GM12878 (cell line): ENCODE results near the gene LRRC40. TPM values are rescaled to one million over a fixed set of nuclear protein-coding genes. Genes with fewer than 3 reads are reported as not detected.

Experiments
- ATAC-seq: fragments of 200-7000 bp; cut with Tn5 transposase; 3 replicates; pipeline ENCODE4 v1.9.1; 2020; ENCODE audit warnings: mild to moderate bottlenecking, moderate library complexity
- BruUV-seq: library from RNA; stranded (reverse); fragments of 400-500 nt; replicated peaks from 2 replicates; lab custom pipeline; 2021; lab: Mats Ljungman, UMichigan
- CTCF ChIA-PET: fragments of 300-600 bp; sonication (Branson Sonifier 250); formaldehyde crosslinking; extraction: SDS; loops from one replicate; lab custom pipeline; 2021; ENCODE audit warnings: inconsistent platforms; lab: Yijun Ruan, JAX
- POLR2A ChIA-PET: fragments of 350-600 bp; formaldehyde crosslinking; extraction: SDS; loops from one replicate; lab custom pipeline; 2021; ENCODE audit warnings: inconsistent platforms; lab: Charles Lee
- RAD21 ChIA-PET: fragments of 300-600 bp; sonication (Branson Sonifier 250); formaldehyde crosslinking; loops from one replicate; lab custom pipeline; 2023; ENCODE audit warnings: antibody characterized with exemption; ENCODE audit not compliant: unreplicated experiment; lab: Charles Lee
- SMC1A ChIA-PET: fragments of 300-600 bp; sonication (Branson Sonifier 250); formaldehyde crosslinking; loops from one replicate; lab custom pipeline; 2023; ENCODE audit not compliant: unreplicated experiment, uncharacterized antibody; lab: Charles Lee
- DNase-seq: peaks from one replicate; pipeline ENCODE4 v3.0.0-alpha.2; 2011; ENCODE audit warnings: low read depth, low spot score
- FAIRE-seq: peaks from 3 replicates; lab custom pipeline; 2011; peaks lifted over from hg19 to GRCh38; lab: Jason Lieb, UNC
- H2AFZ ChIP-seq: 2 replicates; pipeline ENCODE4 v1.6.0; 2011; ENCODE audit warnings: low read depth, low read length, control low read depth; ENCODE audit not compliant: control insufficient read depth
- H3K27ac ChIP-seq: 2 replicates; pipeline ENCODE4 v1.5.1; 2011; ENCODE audit warnings: control low read depth; ENCODE audit not compliant: control insufficient read depth, insufficient read depth
- H3K27me3 ChIP-seq, 2 experiments: replicated peaks in 1 of 2; 2 replicates each; pipeline versions ENCODE4 v1.6.0 to v1.6.1; 2011; ENCODE audit warnings: low read length in 1 of 2; ENCODE audit not compliant: control insufficient read depth in 2 of 2, insufficient read depth in 2 of 2
- H3K36me3 ChIP-seq, 2 experiments: 2 replicates each; pipeline ENCODE4 v1.5.1; 2011; ENCODE audit warnings: low read length in 1 of 2; ENCODE audit not compliant: control insufficient read depth in 2 of 2, insufficient read depth in 2 of 2
- H3K4me1 ChIP-seq: 2 replicates; pipeline ENCODE4 v1.6.1; 2011; ENCODE audit warnings: mild to moderate bottlenecking, low read length, moderate library complexity, mixed read lengths; ENCODE audit not compliant: control insufficient read depth, insufficient read depth
- H3K4me2 ChIP-seq: 2 replicates; pipeline ENCODE4 v1.6.0; 2011; ENCODE audit warnings: control low read depth; ENCODE audit not compliant: control insufficient read depth, insufficient read depth
- H3K4me3 ChIP-seq: fragments of 200-600 bp; sonication (generic); 2 replicates; pipeline ENCODE4 v1.5.1; 2016
- H3K79me2 ChIP-seq: 2 replicates; pipeline ENCODE4 v1.6.0; 2011; ENCODE audit warnings: low read length; ENCODE audit not compliant: control insufficient read depth, insufficient read depth
- H3K9ac ChIP-seq: 2 replicates; pipeline ENCODE4 v1.8.0; 2011; ENCODE audit warnings: low read length, control low read depth, mixed read lengths; ENCODE audit not compliant: control insufficient read depth, insufficient read depth
- H3K9me3 ChIP-seq: replicated peaks from 3 replicates; pipeline ENCODE4 v1.5.1; 2011; ENCODE audit warnings: mild to moderate bottlenecking, low read length; ENCODE audit not compliant: control insufficient read depth, insufficient read depth
- H4K20me1 ChIP-seq: 2 replicates; pipeline ENCODE4 v1.6.0; 2011; ENCODE audit not compliant: control insufficient read depth, insufficient read depth
- ASH2L ChIP-seq: fragments of 300-600, 200-600 bp; sonication (generic); IDR thresholded peaks from 2 replicates; pipeline ENCODE4 v1.6.1; 2017; ENCODE audit warnings: low read depth, mild to moderate bottlenecking, borderline replicate concordance
- ATF7 ChIP-seq: fragments of 450-650 bp; IDR thresholded peaks from 2 replicates; pipeline ENCODE4 v1.6.1; 2016; ENCODE audit warnings: low read depth, mild to moderate bottlenecking
- BACH1 ChIP-seq: fragments of 450-650 bp; IDR thresholded peaks from 2 replicates; pipeline ENCODE4 v1.6.1; 2017; ENCODE audit warnings: mild to moderate bottlenecking, borderline replicate concordance
- BMI1 ChIP-seq: fragments of 450-650 bp; IDR thresholded peaks from 2 replicates; pipeline ENCODE4 v1.6.1; 2016; ENCODE audit warnings: mild to moderate bottlenecking, moderate library complexity, borderline replicate concordance
- CBFB ChIP-seq: IDR thresholded peaks from 2 replicates; pipeline ENCODE4 v1.6.1; 2016; ENCODE audit warnings: antibody characterized with exemption, low read depth
- CEBPB ChIP-seq, 2 experiments: fragments of 150-350 bp in 1 of 2; IDR thresholded peaks; 2 replicates each; pipeline ENCODE4 v1.6.1; 2012 to 2014; ENCODE audit warnings: low read depth in 2 of 2, low read length in 2 of 2, borderline replicate concordance in 1 of 2, inconsistent platforms in 1 of 2
- DPF2 ChIP-seq: fragments of 450-650 bp; IDR thresholded peaks from 2 replicates; pipeline ENCODE4 v1.6.1; 2017; ENCODE audit warnings: mild to moderate bottlenecking
- E2F8 ChIP-seq: fragments of 450-650 bp; IDR thresholded peaks from 2 replicates; pipeline ENCODE4 v1.6.1; 2018; ENCODE audit warnings: mild to moderate bottlenecking, low read depth, moderate library complexity; ENCODE audit not compliant: partially characterized antibody
- IKZF2 ChIP-seq, 2 experiments: fragments of 450-650 bp; IDR thresholded peaks; 2 replicates each; pipeline ENCODE4 v1.6.1; 2017; ENCODE audit warnings: mild to moderate bottlenecking in 2 of 2, moderate library complexity in 2 of 2
- LARP7 ChIP-seq: fragments of 450-650 bp; IDR thresholded peaks from 2 replicates; pipeline ENCODE4 v1.6.1; 2017; ENCODE audit warnings: mild to moderate bottlenecking
- MYC ChIP-seq: IDR thresholded peaks from 2 replicates; pipeline ENCODE4 v1.6.1; 2011; ENCODE audit warnings: mild to moderate bottlenecking, low read length, moderate library complexity, inconsistent platforms; ENCODE audit not compliant: insufficient read depth, insufficient replicate concordance, insufficient read length, severe bottlenecking
- NFYA ChIP-seq: IDR thresholded peaks from 2 replicates; pipeline ENCODE4 v1.6.1; 2011; ENCODE audit warnings: low read depth, mild to moderate bottlenecking, low read length, improper control_type of control experiment, borderline replicate concordance
- RELA ChIP-seq: fragments of 450-650 bp; IDR thresholded peaks from 2 replicates; pipeline ENCODE4 v1.8.0; 2014; ENCODE audit warnings: borderline replicate concordance; ENCODE audit not compliant: partially characterized antibody
- SIX5 ChIP-seq: IDR thresholded peaks from 2 replicates; pipeline ENCODE4 v1.6.1; 2011; ENCODE audit warnings: mild to moderate bottlenecking, low read depth, low read length, moderate library complexity; ENCODE audit not compliant: severe bottlenecking
- TCF7 ChIP-seq: IDR thresholded peaks from 2 replicates; pipeline ENCODE4 v1.6.1; 2014; ENCODE audit warnings: antibody characterized with exemption, borderline replicate concordance
- ZNF207 ChIP-seq: fragments of 450-650 bp; IDR thresholded peaks from 2 replicates; pipeline ENCODE4 v1.6.1; 2014; ENCODE audit warnings: antibody characterized with exemption, mild to moderate bottlenecking, borderline replicate concordance
- ZNF217 ChIP-seq: fragments of 450-650 bp; IDR thresholded peaks from 2 replicates; pipeline ENCODE4 v1.6.1; 2017; ENCODE audit warnings: antibody characterized with exemption, mild to moderate bottlenecking
- WGBS: methylation state at CpG from one replicate; pipeline ENCODE4 v1.1.6; 2016; ENCODE audit warnings: low lambda C conversion rate; ENCODE audit not compliant: insufficient replicate concordance, insufficient coverage; ENCODE audit errors: missing lambda C conversion rate; 5-methylcytosine and 5-hydroxymethylcytosine counted together
- in situ Hi-C: fragments of 300-500 bp; cut with MboI; formaldehyde crosslinking; loops from 9 replicates; pipeline ENCODE4 v1.14.3; 2018; ENCODE audit warnings: mixed read lengths
- intact Hi-C: fragments of 100-400 bp; cut with micrococcal nuclease; formaldehyde crosslinking; loops from one replicate; pipeline ENCODE4 v1.14.2; 2022; ENCODE audit not compliant: unreplicated experiment
- polyA plus RNA-seq, 11 experiments: library from polyadenylated mRNA; depleted of rRNA in 4 of 11; unstranded in 6 of 11; stranded (reverse) in 5 of 11; fragments of >200 nt; fragmentation: Nextera tagmentation in 4 of 11; fragmentation: Illumina TruSeq in 1 of 11; extraction: Ambion mirVana in 4 of 11; extraction: Trizol in 1 of 11; gene quantifications; 1 replicate in 1 of 11; 2 replicates in 10 of 11; pipeline versions ENCODE4 v1.2.1 to v1.2.3, GENCODE V29; 2011 to 2016; ENCODE audit warnings: inconsistent platforms in 2 of 11, missing spikeins in 2 of 11, low read depth in 1 of 11
- total RNA-seq, 4 experiments: library from RNA; depleted of rRNA in 3 of 4; stranded (reverse); fragments of >200 nt in 3 of 4; fragmentation: Illumina TruSeq in 1 of 4; extraction: Trizol in 1 of 4; gene quantifications; 2 replicates each; pipeline versions ENCODE4 v1.2.1 to v1.2.3, GENCODE V29; 2013 to 2021
- TF ChIP-seq, protein P1 (sequence below): fragments of 450-650 bp; IDR thresholded peaks from 2 replicates; pipeline ENCODE4 v1.6.1; 2016; ENCODE audit warnings: mild to moderate bottlenecking

Gene LRRC40
- total and polyA plus RNA-seq, 10 of the 15 experiments (the other 5 are each of a cell fraction or from before 2014, with no cell fraction given) = 19.5 to 44.3 (median 30.9) TPM

DNA sequence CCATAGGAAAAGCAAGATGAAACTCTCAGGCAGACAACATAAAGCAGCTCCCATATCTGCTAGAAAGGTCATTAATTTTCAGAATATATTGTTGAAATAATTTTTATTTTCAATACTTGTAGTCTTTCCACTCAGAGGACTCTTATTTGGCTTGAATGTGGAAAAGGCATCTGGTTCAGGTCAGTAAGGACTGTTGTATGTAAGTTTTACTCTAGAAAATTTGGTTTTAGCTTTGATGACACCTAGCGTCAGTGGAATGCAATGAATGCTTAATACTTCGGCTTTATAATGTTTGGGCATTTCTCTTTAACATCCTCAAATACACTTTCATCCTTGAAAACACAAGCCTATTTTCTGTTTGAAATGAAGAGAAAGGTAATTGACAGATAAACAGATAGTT is 63.3 kb downstream of the LRRC40 start (continued):
- no peak for TF ChIP-seq SIX5
- TF ChIP-seq BACH1 = no peak
- no peak for TF ChIP-seq ZNF207
- TF ChIP-seq E2F8 = no peak
- TF ChIP-seq TCF7 = no peak

DNA sequence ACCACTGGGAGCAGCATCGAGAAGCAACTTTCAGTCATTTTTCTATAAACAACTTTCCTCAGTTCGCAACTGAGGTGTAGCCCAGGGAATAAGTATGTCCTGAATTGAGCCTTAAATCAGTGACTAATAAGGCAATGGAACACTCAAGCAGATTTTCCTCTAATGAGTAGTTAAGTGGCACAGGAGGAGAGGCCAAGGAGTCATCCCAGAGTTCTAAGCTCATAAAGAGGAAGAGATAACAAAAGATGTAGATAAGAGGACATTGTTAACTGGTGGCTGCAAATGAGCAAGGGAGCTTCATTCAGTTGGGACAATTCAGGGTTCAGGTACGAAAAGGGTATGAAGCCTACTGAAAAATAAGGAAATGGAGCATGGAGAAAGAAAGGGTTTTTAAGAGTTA is 64.5 kb downstream of the LRRC40 start:
- no peak for DNase-seq
- POLR2A ChIA-PET = no interaction called here
- intact Hi-C loops (no loop called here), in situ Hi-C loops (no loop called here)
- Histone ChIP-seq H3K27me3 (no peaks in the 10 kb centered on the region), H4K20me1 (no peaks in the 10 kb centered on the region), H2AFZ (no peak overlapping the region), H3K27ac (no peak overlapping the region), H3K9ac (no peak overlapping the region), H3K79me2 (no peaks in the 10 kb centered on the region), H3K4me2 (no peak overlapping the region), H3K4me1 (no peaks in the 10 kb centered on the region), H3K9me3 (no peaks in the 10 kb centered on the region), H3K36me3 (peaks cover 0 to 3% of the 10 kb centered on the region in 2 experiments; a peak in 1 of 4 replicates), H3K4me3 (no peak overlapping the region)
- CTCF ChIA-PET = interaction anchor here (0.6 to 1.1 kb wide), 2 partner anchors 26 to 368 kb away, joined by 3 read pairs; no protein-coding TSS in a partner anchor
- RAD21 ChIA-PET = no interaction called here
- ATAC-seq = no peak
- FAIRE-seq = no peak
- SMC1A ChIA-PET = interaction anchor here (1.0 to 1.1 kb wide), 2 partner anchors 8 to 271 kb away, joined by 3 read pairs; no protein-coding TSS in a partner anchor
- 80% methylated on average over 3 of the region's 3 CpGs for WGBS
- no TSS peak for BruUV-seq
- TF ChIP-seq CEBPB (IDR thresholded peaks at IDR 0.05; ENCODE audit: borderline replicate concordance in 1 of 2, low read depth in 2 of 2, low read length in 2 of 2) = no peak
- TF ChIP-seq ATF7 = no peak
- TF ChIP-seq ASH2L = no peak
- no peak for TF ChIP-seq ZNF217
- TF ChIP-seq, protein P1, sequence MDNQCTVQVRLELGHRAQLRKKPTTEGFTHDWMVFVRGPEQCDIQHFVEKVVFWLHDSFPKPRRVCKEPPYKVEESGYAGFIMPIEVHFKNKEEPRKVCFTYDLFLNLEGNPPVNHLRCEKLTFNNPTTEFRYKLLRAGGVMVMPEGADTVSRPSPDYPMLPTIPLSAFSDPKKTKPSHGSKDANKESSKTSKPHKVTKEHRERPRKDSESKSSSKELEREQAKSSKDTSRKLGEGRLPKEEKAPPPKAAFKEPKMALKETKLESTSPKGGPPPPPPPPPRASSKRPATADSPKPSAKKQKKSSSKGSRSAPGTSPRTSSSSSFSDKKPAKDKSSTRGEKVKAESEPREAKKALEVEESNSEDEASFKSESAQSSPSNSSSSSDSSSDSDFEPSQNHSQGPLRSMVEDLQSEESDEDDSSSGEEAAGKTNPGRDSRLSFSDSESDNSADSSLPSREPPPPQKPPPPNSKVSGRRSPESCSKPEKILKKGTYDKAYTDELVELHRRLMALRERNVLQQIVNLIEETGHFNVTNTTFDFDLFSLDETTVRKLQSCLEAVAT = no peak
- TF ChIP-seq E2F8 = no peak
- no peak for TF ChIP-seq CBFB
- no peak for TF ChIP-seq BMI1
- TF ChIP-seq DPF2 = no peak
- no peak for TF ChIP-seq SIX5
- no peak for TF ChIP-seq RELA
- TF ChIP-seq LARP7 = no peak
- TF ChIP-seq NFYA = no peak
- no peak for TF ChIP-seq MYC
- TF ChIP-seq IKZF2 (IDR thresholded peaks at IDR 0.05) = no peak
